Raji (cell line): Measurements from ENCODE around the gene RSU1.

Source experiments
- POLR2A ChIP-seq: IDR thresholded peaks from 2 replicates; pipeline ENCODE4 v1.6.1; 2011; ENCODE audit warnings: low read depth, low read length, control low read depth; ENCODE audit not compliant: insufficient read depth

Gene RSU1

GRCh38 chr10:16686054-16686902 is 130.9 kb downstream of the RSU1 start:
- no peak for TF ChIP-seq POLR2A

GRCh38 chr10:16685551-16685950 is 131.7 kb downstream of the RSU1 start:
- no peak for TF ChIP-seq POLR2A

DNA sequence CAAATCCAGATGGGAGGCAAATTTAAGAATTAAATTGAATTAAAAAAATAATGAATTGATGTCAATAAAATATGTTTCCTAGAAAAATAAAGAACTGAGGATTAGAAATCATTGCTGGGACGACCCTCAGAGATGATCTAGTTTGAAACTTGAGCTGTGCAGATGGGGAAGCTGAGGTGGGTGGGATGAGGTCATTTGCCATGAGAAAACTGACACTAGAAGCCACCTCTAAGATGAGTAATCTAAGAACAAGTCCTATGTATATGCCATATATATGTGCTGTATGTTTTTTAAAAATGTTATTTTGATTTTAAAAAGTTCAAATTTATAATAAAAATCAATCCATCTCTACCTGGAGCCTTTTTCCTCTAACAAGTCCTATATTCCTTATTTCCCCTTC is 135.7 kb downstream of the RSU1 start:
- no peak for TF ChIP-seq POLR2A

- TF ChIP-seq POLR2A: no peak
Measured at GRCh38 chr10:16679511-16679910, 137.7 kb downstream of the RSU1 start.

GRCh38 chr10:16675334-16675733 is 141.9 kb downstream of the RSU1 start:
- no peak for TF ChIP-seq POLR2A

GRCh38 chr10:16674147-16674703 is 143.0 kb downstream of the RSU1 start:
- no peak for TF ChIP-seq POLR2A

GRCh38 chr10:16673443-16673842 is 143.8 kb downstream of the RSU1 start:
- TF ChIP-seq POLR2A: no peak

DNA sequence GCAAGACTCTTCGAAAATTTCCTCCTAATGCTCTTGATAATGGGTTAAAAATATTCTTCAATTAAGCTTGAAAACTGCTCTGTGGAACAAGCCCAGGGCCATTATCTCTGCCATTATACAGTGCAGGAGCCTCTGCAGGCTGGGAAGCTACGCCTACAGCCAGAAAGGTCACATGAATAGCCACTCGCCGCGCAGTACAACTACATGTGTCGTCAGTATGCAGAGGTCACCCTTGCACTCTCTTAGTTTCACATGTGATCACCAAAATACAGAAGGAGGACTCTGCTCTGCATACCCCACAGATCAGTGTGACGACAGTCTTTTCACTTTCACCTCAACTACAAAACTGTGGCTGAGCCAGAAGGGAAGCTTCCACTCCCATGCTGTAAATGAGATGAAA is 153.8 kb downstream of the RSU1 start:
- TF ChIP-seq POLR2A: no peak

GRCh38 chr10:16662923-16663322 is 154.3 kb downstream of the RSU1 start:
- no peak for TF ChIP-seq POLR2A

GRCh38 chr10:16656895-16657294 is 160.3 kb downstream of the RSU1 start:
- no peak for TF ChIP-seq POLR2A

DNA sequence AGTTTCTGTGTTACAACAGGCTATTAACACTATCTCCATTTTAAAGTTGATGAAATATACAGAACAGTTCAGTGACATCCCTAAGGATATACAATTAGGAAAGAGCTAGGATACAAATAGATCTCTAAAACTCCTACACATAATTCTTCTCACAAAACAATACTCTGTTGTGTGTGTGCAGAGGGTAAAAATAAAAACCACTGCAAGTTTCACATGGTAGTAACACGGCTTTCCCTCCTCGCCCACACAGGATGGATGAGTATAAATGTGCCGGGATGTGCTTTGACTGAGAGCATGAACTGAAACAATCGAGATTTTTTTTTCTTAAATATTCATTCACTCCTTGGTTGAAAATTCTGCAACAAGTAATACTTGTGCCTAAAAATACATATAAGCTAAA is 164.0 kb downstream of the RSU1 start:
- TF ChIP-seq POLR2A: no peak

GRCh38 chr10:16652154-16652553 is 165.1 kb downstream of the RSU1 start:
- no peak for TF ChIP-seq POLR2A

- no peak for TF ChIP-seq POLR2A
Measured at GRCh38 chr10:16649757-16650156, 167.5 kb downstream of the RSU1 start.

DNA sequence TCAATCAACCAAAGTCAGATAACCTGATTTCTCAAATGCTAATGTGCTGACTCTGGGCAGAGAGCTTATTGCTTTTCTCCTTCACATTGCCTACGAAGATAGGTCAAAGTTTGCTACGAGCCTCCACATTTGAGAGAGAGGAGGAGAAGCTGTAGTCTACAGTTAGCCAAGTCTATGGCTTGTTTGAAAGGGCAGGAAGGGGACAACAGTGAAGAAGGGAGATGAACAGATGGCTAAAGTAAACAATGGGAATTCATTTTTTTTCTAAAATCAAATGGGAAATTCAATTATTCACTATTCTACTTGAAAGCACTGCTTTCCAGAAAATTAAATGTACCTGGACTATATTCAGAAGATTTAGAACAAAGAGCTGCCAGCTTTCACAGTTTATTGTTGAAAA is 168.9 kb downstream of the RSU1 start:
- no peak for TF ChIP-seq POLR2A

GRCh38 chr10:16646181-16647059 is 170.8 kb downstream of the RSU1 start:
- TF ChIP-seq POLR2A: no peak

DNA sequence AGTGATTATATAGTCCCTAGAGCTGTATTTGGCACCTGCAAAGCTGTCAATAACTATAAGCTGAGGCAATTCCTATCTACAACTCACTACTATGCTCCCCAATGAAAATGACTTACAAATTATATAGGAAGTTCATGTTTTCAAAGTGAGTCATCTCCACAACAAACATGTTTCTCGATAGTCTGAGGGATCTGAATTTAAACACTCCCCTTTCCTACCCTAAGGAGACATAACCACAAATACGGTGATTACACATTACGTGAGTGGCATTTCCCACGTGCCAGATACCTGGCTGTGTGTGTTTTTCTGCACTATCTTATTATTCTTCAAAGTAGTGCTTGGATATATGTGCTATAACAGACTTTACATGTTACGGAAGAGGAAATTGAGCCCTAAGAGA is 173.1 kb downstream of the RSU1 start:
- no peak for TF ChIP-seq POLR2A

DNA sequence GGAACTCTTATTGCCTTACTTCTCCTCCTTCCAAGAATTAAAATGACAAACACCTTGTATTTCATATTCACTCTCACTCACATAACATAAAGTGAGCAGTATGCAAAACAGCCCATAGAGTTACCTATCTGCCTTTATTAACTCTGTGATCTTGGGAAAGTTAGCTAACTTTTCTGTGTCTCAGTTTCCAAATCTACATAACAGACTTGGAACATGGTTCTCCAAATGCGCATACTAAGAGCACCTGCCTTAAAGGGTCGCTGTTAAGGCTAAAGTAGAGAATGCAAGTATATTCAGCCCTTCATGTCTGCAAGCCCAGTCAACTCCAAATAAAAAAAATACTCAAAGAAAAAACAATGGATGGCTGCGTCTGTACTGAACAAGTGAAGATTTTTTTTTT is 173.7 kb downstream of the RSU1 start:
- TF ChIP-seq POLR2A: no peak

- no peak for TF ChIP-seq POLR2A
Measured at GRCh38 chr10:16640153-16640552, 177.1 kb downstream of the RSU1 start.
